ENCODE data around the gene CLC. TPM values are rescaled to one million over a fixed set of nuclear protein-coding genes. Genes with fewer than 3 reads are reported as not detected.

Gene CLC
- not detected for total RNA-seq

GRCh38 chr19:39737891-39738290 lies at the start of gene CLC:
Gene CLC, minus strand, starts transcription at chr19:39738029. Its CDS starts 77 bp downstream, at chr19:39737952.
- no peak for ATAC-seq
- 45 to 54% methylated on average over 3 of the region's 3 CpGs for WGBS, 2 donors (ENCODE audit: low coverage in 1 of 2)
- Histone ChIP-seq H3K27ac (no peak within 1 kb of the TSS), H3K4me3 (no peak within 1 kb of the TSS), H3K27me3 (peaks cover 23% of the 10 kb centered on the region), H3K36me3 (no peaks in the 10 kb centered on the region), H3K9me3 (no peaks in the 10 kb centered on the region), H3K4me1 (no peaks in the 10 kb centered on the region)
- TF ChIP-seq POLR2AphosphoS5 (IDR thresholded peaks at IDR 0.05) (no peak), EP300 (IDR thresholded peaks at IDR 0.05) (no peak), CTCF (IDR thresholded peaks at IDR 0.05) (no peak), POLR2A (IDR thresholded peaks at IDR 0.05) (no peak)

- Histone ChIP-seq H3K4me3 (no peak overlapping the region), H3K9me3 (no peaks in the 10 kb centered on the region), H3K27me3 (peaks cover 45% of the 10 kb centered on the region), H3K36me3 (no peaks in the 10 kb centered on the region), H3K27ac (no peak overlapping the region), H3K4me1 (no peaks in the 10 kb centered on the region)
- 83 to 100% methylated on average over 1 to 3 of the region's 3 CpGs for WGBS, 2 donors (ENCODE audit: low coverage in 1 of 2)
- TF ChIP-seq POLR2A (IDR thresholded peaks at IDR 0.05) (no peak), CTCF (IDR thresholded peaks at IDR 0.05) (no peak), EP300 (IDR thresholded peaks at IDR 0.05) (no peak), POLR2AphosphoS5 (IDR thresholded peaks at IDR 0.05) (no peak)
- ATAC-seq: no peak
Observed at GRCh38 chr19:39780894-39781293, 43.1 kb upstream of the CLC start.

- Histone ChIP-seq H3K27me3 (peaks cover 23% of the 10 kb centered on the region), H3K9me3 (no peaks in the 10 kb centered on the region)
- WGBS, 2 donors (ENCODE audit: low coverage in 1 of 2): 54 to 71% methylated on average over 2 to 4 of the region's 4 CpGs
Observed at GRCh38 chr19:39778763-39779162, 40.9 kb upstream of the CLC start, which contains the start of gene LEUTX. Gene LEUTX, plus strand, starts transcription at chr19:39778854. Its CDS starts 67 bp downstream, at chr19:39778921.

GRCh38 chr19:39768786-39769185 lies 31.0 kb upstream of the CLC start:
- 37 to 50% methylated on average over 1 to 4 of the region's 4 CpGs for WGBS, 2 donors (ENCODE audit: low coverage in 1 of 2)

More at GRCh38 chr19:39778763-39779162, 40.9 kb upstream of the CLC start, which contains the start of gene LEUTX:
- Histone ChIP-seq H3K36me3 (no peaks in the 10 kb centered on the region), H3K4me1 (no peaks in the 10 kb centered on the region), H3K4me3 (no peak within 1 kb of the TSS), H3K27ac (no peak within 1 kb of the TSS)
- no peak for ATAC-seq
- no peak for TF ChIP-seq POLR2A (IDR thresholded peaks at IDR 0.05)

GRCh38 chr19:39768334-39768733 lies 30.5 kb upstream of the CLC start:
- Histone ChIP-seq H3K4me3 (no peak overlapping the region), H3K9me3 (peaks cover 0 to 12% (median 0%) of the 10 kb centered on the region in 3 donors), H3K27me3 (peaks cover 45% of the 10 kb centered on the region), H3K36me3 (no peaks in the 10 kb centered on the region), H3K4me1 (no peaks in the 10 kb centered on the region), H3K27ac (no peak overlapping the region)
- WGBS, 2 donors (ENCODE audit: low coverage in 1 of 2): 66 to 79% methylated on average over 2 to 6 of the region's 8 CpGs
- TF ChIP-seq POLR2AphosphoS5 (IDR thresholded peaks at IDR 0.05): no peak
- TF ChIP-seq CTCF (IDR thresholded peaks at IDR 0.05): no peak
- TF ChIP-seq POLR2A (IDR thresholded peaks at IDR 0.05): no peak
- TF ChIP-seq EP300 (IDR thresholded peaks at IDR 0.05): no peak
- no peak for ATAC-seq

More at GRCh38 chr19:39768786-39769185, 31.0 kb upstream of the CLC start:
- ATAC-seq: no peak
- H3K9me3 ChIP-seq: peaks cover 0 to 12% (median 0%) of the 10 kb centered on the region in 3 donors
- peaks cover 46% of the 10 kb centered on the region for H3K27me3 ChIP-seq
- TF ChIP-seq POLR2AphosphoS5 (IDR thresholded peaks at IDR 0.05): no peak
- no peak for TF ChIP-seq POLR2A (IDR thresholded peaks at IDR 0.05)
- TF ChIP-seq CTCF (IDR thresholded peaks at IDR 0.05): no peak
- TF ChIP-seq EP300 (IDR thresholded peaks at IDR 0.05): no peak
- H3K27ac ChIP-seq: no peak overlapping the region
- H3K4me1 ChIP-seq: no peaks in the 10 kb centered on the region
- no peak overlapping the region for H3K4me3 ChIP-seq
- no peaks in the 10 kb centered on the region for H3K36me3 ChIP-seq

All from gastroesophageal sphincter (tissue), 4 donors.